Body of pancreas (tissue), 4 donors: Measurements from ENCODE around the gene KCNA4. TPM values are rescaled to one million over a fixed set of nuclear protein-coding genes. Genes with fewer than 3 reads are reported as not detected.
"Not testable (repeated sequence)": the region's sequence is repeated elsewhere in the genome, so short reads cannot be mapped to it uniquely, and the experiment has no call there.

Source experiments
- ATAC-seq: fragments of 150-250 bp; one replicate; pipeline ENCODE4 v1.9.1; 2016
- DNase-seq, 4 donors: peaks; one replicate each; pipeline ENCODE4 v3.0.0-alpha.2; 2019
- H3K27ac ChIP-seq, 4 donors: fragments of 200-600 bp; sonication (generic); 1 replicate in 3 of 4; 2 replicates in 1 of 4; pipeline versions ENCODE4 v1.5.1 to v1.6.1; 2016 to 2019; ENCODE audit warnings: mild to moderate bottlenecking in 1 of 4, mixed read lengths in 1 of 4, moderate library complexity in 1 of 4
- H3K27me3 ChIP-seq, 2 donors: fragments of 200-600 bp; sonication (generic); one replicate each; pipeline ENCODE4 v1.6.0; 2016; ENCODE audit warnings: mild to moderate bottlenecking in 1 of 2
- H3K36me3 ChIP-seq, 2 donors: fragments of 200-600 bp; sonication (generic); replicated peaks in 1 of 2; 2 replicates each; pipeline ENCODE4 v1.5.1; 2016; ENCODE audit warnings: low read depth in 2 of 2; ENCODE audit not compliant: insufficient read depth in 1 of 2
- H3K4me1 ChIP-seq: fragments of 200-600 bp; sonication (generic); one replicate; pipeline ENCODE4 v1.6.0; 2016
- H3K4me3 ChIP-seq, 2 donors: fragments of 200-600 bp; sonication (generic); 1 replicate in 1 of 2; 2 replicates in 1 of 2; pipeline ENCODE4 v1.5.1; 2016 to 2019
- H3K9me3 ChIP-seq, 3 donors: fragments of 200-600 bp; sonication (generic); 1 replicate in 2 of 3; 2 replicates in 1 of 3; pipeline ENCODE4 v1.5.1; 2016
- POLR2A ChIP-seq, 3 donors: fragments of 450-650 bp; IDR thresholded peaks; one replicate each; pipeline ENCODE4 v1.6.1; 2016; ENCODE audit warnings: antibody characterized with exemption in 3 of 3, mild to moderate bottlenecking in 2 of 3
- WGBS, 2 donors: methylation state at CpG; one replicate each; pipeline ENCODE4 v1.1.5; 2017; 5-methylcytosine and 5-hydroxymethylcytosine counted together
- intact Hi-C: fragments of 100-400 bp; cut with DNase I; formaldehyde crosslinking; loops from one replicate; pipeline ENCODE4 v1.15.1; 2023
- total RNA-seq, 2 donors: library from RNA; depleted of rRNA; stranded (reverse); fragments of >200 nt; gene quantifications; one replicate each; pipeline ENCODE4 v1.1.0, GENCODE V29; 2016
- TF ChIP-seq, protein P1 (sequence below), 7 experiments: fragments of 450-650 bp in 4 of 7; fragments of 200-600 bp in 3 of 7; sonication (generic) in 3 of 7; IDR thresholded peaks; one replicate each; pipeline ENCODE4 v1.5.1; 2016 to 2019; ENCODE audit warnings: antibody characterized with exemption in 7 of 7

The KCNA4 gene
- total RNA-seq, 2 donors from 2014 or later = 0.33 TPM; not detected in 1

GRCh38 chr11:30046578-30046945 is 29.7 kb upstream of the KCNA4 start:
- intact Hi-C loops = no loop called here

GRCh38 chr11:30045921-30046577 is 29.2 kb upstream of the KCNA4 start:
- intact Hi-C loops = no loop called here
- H3K9me3 ChIP-seq = no peaks in the 10 kb centered on the region
- no peak overlapping the region for H3K4me3 ChIP-seq
- no peak for DNase-seq
- no peak for ATAC-seq
- no peak overlapping the region for H3K27ac ChIP-seq
- no peaks in the 10 kb centered on the region for H3K27me3 ChIP-seq
- WGBS, 2 donors = 27 to 32% methylated on average over 7 of the region's 7 CpGs
- H3K4me1 ChIP-seq = no peaks in the 10 kb centered on the region
- H3K36me3 ChIP-seq = no peaks in the 10 kb centered on the region
- TF ChIP-seq, protein P1, sequence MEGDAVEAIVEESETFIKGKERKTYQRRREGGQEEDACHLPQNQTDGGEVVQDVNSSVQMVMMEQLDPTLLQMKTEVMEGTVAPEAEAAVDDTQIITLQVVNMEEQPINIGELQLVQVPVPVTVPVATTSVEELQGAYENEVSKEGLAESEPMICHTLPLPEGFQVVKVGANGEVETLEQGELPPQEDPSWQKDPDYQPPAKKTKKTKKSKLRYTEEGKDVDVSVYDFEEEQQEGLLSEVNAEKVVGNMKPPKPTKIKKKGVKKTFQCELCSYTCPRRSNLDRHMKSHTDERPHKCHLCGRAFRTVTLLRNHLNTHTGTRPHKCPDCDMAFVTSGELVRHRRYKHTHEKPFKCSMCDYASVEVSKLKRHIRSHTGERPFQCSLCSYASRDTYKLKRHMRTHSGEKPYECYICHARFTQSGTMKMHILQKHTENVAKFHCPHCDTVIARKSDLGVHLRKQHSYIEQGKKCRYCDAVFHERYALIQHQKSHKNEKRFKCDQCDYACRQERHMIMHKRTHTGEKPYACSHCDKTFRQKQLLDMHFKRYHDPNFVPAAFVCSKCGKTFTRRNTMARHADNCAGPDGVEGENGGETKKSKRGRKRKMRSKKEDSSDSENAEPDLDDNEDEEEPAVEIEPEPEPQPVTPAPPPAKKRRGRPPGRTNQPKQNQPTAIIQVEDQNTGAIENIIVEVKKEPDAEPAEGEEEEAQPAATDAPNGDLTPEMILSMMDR (IDR thresholded peaks at IDR 0.05) = no peak
- TF ChIP-seq POLR2A (IDR thresholded peaks at IDR 0.05) = no peak

More at GRCh38 chr11:30046578-30046945, 29.7 kb upstream of the KCNA4 start:
- no peak for TF ChIP-seq POLR2A (IDR thresholded peaks at IDR 0.05)
- TF ChIP-seq, protein P1 (IDR thresholded peaks at IDR 0.05) = no peak
- no peak overlapping the region for H3K4me3 ChIP-seq
- no peak for ATAC-seq
- H3K4me1 ChIP-seq = no peaks in the 10 kb centered on the region
- no peak for DNase-seq
- H3K36me3 ChIP-seq = no peaks in the 10 kb centered on the region
- no peaks in the 10 kb centered on the region for H3K27me3 ChIP-seq
- no peaks in the 10 kb centered on the region for H3K9me3 ChIP-seq
- no peak overlapping the region for H3K27ac ChIP-seq
- 30 to 60% methylated on average over 1 to 6 of the region's 6 CpGs for WGBS, 2 donors

GRCh38 chr11:30045144-30045543 is 28.3 kb upstream of the KCNA4 start:
- Histone ChIP-seq H3K9me3 (no peaks in the 10 kb centered on the region), H3K4me1 (no peaks in the 10 kb centered on the region), H3K27ac (no peak overlapping the region), H3K4me3 (no peak overlapping the region), H3K36me3 (no peaks in the 10 kb centered on the region), H3K27me3 (no peaks in the 10 kb centered on the region)
- intact Hi-C loops = no loop called here
- ATAC-seq (no peak), DNase-seq (no peak)
- TF ChIP-seq POLR2A (IDR thresholded peaks at IDR 0.05) = no peak
- TF ChIP-seq, protein P1 (IDR thresholded peaks at IDR 0.05) = no peak
- 49 to 65% methylated on average over 6 of the region's 6 CpGs for WGBS, 2 donors

DNA sequence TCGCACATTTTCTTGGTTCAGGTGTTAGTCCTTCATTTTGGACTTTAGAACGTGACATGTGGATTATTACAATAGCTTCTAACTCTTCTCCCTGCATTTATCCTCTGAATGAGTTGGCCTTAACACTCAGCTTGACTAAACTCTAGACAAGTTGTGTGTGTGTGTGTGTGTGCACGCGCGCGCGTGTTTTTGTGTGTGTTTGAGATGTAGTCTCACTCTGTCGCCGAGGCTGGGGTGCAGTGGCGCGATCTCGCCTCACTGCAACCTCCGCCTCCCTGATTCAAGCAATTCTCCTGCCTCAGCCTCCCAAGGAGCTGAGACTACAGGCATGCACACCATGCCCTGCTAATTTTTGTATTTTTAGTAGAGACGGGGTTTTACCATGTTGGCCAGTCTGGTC is 24.3 kb upstream of the KCNA4 start:
- Histone ChIP-seq H3K4me3 (no peak overlapping the region), H3K4me1 (no peaks in the 10 kb centered on the region), H3K27me3 (no peaks in the 10 kb centered on the region), H3K9me3 (no peaks in the 10 kb centered on the region), H3K27ac (no peak overlapping the region), H3K36me3 (no peaks in the 10 kb centered on the region)
- no peak for TF ChIP-seq POLR2A (IDR thresholded peaks at IDR 0.05)
- TF ChIP-seq, protein P1 (IDR thresholded peaks at IDR 0.05) = no peak
- WGBS, 2 donors = 88% methylated on average over 14 of the region's 14 CpGs
- no peak for ATAC-seq
- no peak for DNase-seq
- intact Hi-C loops = no loop called here

DNA sequence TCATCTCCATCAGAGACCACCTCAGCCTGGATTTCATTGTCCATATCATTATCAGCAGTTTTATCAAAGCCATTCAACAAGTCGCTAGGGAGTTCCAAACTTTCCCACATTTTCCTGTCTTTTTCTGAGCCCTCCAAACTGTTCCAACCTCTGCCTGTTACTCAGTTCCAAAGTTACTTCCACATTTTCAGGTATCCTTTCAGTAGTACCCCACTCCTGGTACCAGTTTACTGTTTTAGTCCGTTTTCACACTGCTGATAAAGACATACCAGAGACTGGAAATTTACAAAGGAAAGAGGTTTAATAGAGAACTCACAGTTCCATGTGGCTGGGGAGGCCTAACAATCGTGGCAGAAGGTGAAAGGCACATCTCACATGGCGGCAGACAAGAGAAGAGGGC is 17.9 kb upstream of the KCNA4 start:
- H3K27me3 ChIP-seq, H3K36me3 ChIP-seq, H3K4me1 ChIP-seq, ATAC-seq, DNase-seq, H3K27ac ChIP-seq, intact Hi-C loops, H3K4me3 ChIP-seq, H3K9me3 ChIP-seq: not testable (repeated sequence)
- WGBS, 2 donors = 50 to 56% methylated on average over 4 of the region's 4 CpGs

DNA sequence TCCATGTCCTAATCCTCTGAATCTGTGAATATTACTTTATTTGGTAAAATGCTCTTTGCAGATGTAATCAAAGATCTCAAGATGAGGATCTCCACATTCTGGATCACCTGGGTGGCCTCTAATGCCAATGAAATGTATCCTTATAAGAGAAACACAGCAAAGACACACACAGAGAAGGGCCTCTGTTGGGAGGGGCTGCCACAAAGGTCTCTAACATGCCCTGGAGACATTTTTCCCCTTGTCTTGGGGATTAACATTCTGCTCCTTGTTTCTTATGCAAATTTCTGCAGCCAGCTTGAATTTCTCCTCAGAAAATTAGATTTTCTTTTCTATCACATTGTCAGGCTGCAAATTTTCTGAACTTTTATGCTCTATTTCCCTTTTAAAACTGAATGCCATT is 17.3 kb upstream of the KCNA4 start:
- H3K9me3 ChIP-seq, H3K27me3 ChIP-seq, H3K4me1 ChIP-seq, DNase-seq, intact Hi-C loops, H3K36me3 ChIP-seq, H3K4me3 ChIP-seq, ATAC-seq, H3K27ac ChIP-seq: not testable (repeated sequence)
